Endothelial cell of umbilical vein (primary cell): Measurements from ENCODE around the gene RHOV.

Experiments used
- EZH2 ChIP-seq: IDR thresholded peaks from 2 replicates; pipeline ENCODE4 v1.6.1; 2012; ENCODE audit warnings: borderline replicate concordance, low read depth, mild to moderate bottlenecking, moderate library complexity, low read length, inconsistent platforms; ENCODE audit not compliant: severe bottlenecking
- GATA2 ChIP-seq: IDR thresholded peaks from 2 replicates; pipeline ENCODE4 v1.7.0; 2011; ENCODE audit warnings: low read depth, mild to moderate bottlenecking, moderate library complexity, mixed read lengths, low read length; ENCODE audit not compliant: insufficient read length, insufficient read depth
- MYC ChIP-seq: IDR thresholded peaks from one replicate; pipeline ENCODE4 v1.6.1; 2011; ENCODE audit warnings: mild to moderate bottlenecking, low read depth, low read length
- POLR2A ChIP-seq: IDR thresholded peaks from 2 replicates; pipeline ENCODE4 v1.6.1; 2012; ENCODE audit warnings: low read depth, mild to moderate bottlenecking, control low read depth, low read length
- POLR2AphosphoS5 ChIP-seq: IDR thresholded peaks from 2 replicates; pipeline ENCODE4 v1.6.1; 2012; ENCODE audit warnings: low read depth, mild to moderate bottlenecking, control low read depth, low read length, moderate library complexity; ENCODE audit not compliant: insufficient read depth
- TF ChIP-seq, protein P1 (sequence below), 2 donors: IDR thresholded peaks; 1 replicate in 1 of 2; 2 replicates in 1 of 2; pipeline ENCODE4 v1.5.1; 2011; ENCODE audit warnings: low read length in 2 of 2, mild to moderate bottlenecking in 2 of 2, moderate library complexity in 2 of 2, control low read depth in 1 of 2, inconsistent platforms in 1 of 2, low read depth in 1 of 2; ENCODE audit not compliant: insufficient read depth in 1 of 2; ENCODE audit errors: extremely low read depth in 1 of 2
- TF ChIP-seq, protein P2 (sequence below): IDR thresholded peaks from 2 replicates; pipeline ENCODE4 v1.6.1; 2011; ENCODE audit not compliant: insufficient read depth, insufficient read length

DNA sequence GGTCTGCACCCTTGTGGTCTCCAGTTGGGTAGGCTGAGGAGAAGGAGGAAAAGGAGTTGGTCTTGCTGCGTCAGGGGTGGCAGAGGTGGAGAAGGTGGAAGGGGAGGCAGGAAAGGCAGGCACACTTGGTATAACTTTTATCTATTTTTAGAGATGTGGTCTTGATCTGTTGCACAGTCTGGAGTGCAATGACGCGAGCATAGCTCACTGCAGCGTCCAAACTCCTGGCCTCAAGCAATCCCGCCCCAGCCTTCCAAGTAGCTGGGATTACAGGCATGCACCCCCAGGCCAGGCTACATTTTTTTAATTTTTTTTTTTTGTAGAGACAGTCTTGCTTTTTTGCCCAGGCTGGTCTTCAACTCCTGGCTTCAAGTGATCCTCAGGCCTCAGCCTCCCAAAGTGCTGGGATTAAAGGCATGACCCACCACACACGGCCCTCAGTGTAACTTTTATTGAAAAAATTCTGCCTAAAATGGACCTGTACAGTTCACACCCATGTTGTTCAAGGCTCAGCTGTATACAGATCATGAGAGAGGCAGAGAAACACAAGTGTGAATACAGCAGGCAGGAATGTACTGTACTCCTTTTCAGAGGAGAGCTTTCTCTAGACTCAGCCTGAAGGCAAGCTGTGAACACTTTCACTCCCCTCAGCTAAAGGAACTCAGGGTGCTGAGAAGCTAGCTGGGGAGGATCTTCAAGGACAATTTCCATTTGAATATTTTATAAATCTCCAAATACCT is 2.1 kb upstream of the RHOV start:
- TF ChIP-seq EZH2 = no peak
- TF ChIP-seq, protein P1, sequence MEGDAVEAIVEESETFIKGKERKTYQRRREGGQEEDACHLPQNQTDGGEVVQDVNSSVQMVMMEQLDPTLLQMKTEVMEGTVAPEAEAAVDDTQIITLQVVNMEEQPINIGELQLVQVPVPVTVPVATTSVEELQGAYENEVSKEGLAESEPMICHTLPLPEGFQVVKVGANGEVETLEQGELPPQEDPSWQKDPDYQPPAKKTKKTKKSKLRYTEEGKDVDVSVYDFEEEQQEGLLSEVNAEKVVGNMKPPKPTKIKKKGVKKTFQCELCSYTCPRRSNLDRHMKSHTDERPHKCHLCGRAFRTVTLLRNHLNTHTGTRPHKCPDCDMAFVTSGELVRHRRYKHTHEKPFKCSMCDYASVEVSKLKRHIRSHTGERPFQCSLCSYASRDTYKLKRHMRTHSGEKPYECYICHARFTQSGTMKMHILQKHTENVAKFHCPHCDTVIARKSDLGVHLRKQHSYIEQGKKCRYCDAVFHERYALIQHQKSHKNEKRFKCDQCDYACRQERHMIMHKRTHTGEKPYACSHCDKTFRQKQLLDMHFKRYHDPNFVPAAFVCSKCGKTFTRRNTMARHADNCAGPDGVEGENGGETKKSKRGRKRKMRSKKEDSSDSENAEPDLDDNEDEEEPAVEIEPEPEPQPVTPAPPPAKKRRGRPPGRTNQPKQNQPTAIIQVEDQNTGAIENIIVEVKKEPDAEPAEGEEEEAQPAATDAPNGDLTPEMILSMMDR (IDR thresholded peaks at IDR 0.05; ENCODE audit: extremely low read depth in 1 of 2, insufficient read depth in 1 of 2, low read depth in 1 of 2, low read length in 2 of 2) = no peak
- TF ChIP-seq POLR2A = no peak
- TF ChIP-seq POLR2AphosphoS5 = no peak
- no peak for TF ChIP-seq MYC
- no peak for TF ChIP-seq GATA2
- TF ChIP-seq, protein P2, sequence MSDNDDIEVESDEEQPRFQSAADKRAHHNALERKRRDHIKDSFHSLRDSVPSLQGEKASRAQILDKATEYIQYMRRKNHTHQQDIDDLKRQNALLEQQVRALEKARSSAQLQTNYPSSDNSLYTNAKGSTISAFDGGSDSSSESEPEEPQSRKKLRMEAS = no peak
